ENCODE results near the gene BTBD3. TPM values are rescaled to one million over a fixed set of nuclear protein-coding genes. Genes with fewer than 3 reads are reported as not detected.

BTBD3 gene
- total RNA-seq, 1 donor from 2014 or later: 50.5 TPM

DNA sequence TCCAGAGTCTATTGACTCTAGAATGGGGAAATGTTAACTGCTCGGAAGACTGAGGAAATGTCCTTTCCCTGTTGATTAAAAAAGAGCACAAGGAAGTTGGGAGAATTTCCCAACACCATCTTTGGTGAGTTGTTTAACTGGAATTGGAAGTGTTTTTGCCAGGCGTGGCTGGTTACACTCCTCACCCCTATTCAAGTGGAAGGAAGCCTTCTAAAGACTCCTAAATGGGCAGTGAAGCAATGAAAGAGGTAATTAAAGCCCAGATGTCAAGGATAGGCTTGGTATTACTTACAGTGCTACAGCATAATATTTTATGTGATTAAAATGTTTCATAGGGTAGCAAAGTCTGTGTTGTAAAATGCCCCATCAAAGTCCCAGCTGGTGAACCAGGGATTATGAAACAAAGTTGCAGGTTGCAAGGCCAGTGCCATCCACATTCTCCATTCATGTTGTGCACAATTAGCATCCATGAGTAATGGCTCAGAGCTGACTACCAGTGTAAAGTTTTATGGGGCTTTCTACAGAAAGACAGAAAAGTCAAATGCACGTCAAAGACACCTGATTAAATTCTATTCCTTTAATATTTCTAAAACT, 52.6 kb downstream of the BTBD3 start:
- DNase-seq (ENCODE audit: low read depth): peak; percentile 25

DNA sequence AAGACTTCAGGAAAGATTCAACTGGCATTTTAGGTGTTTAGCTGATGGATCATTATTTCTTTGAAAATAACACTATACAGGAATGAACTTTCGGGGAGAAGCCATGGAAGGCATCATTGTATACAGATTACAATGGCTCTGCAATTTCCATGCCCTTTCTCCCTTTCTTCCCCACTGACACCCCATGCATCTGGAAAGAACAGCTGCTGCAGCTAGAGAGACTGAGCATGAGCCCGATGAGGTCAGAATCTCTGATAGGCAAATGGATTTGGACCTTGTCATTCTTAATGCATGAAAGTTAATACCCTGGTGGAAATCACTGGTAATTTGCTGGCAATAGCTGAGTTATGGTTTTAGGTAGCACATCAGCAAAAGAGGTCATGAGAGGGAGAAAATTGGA, 54.8 kb downstream of the BTBD3 start:
- DNase-seq (ENCODE audit: low read depth): no peak

Data from renal cortical epithelial cell (primary cell).